Measurements from ENCODE around the gene ZNF613.

The ZNF613 gene

GRCh38 chr19:51994048-51994644 lies 66.9 kb downstream of the ZNF613 start:
- Histone ChIP-seq H3K9me3 (ENCODE audit: low read length) (peaks cover 57% of the 10 kb centered on the region), H3K4me1 (ENCODE audit: insufficient read depth, low read length) (no peaks in the 10 kb centered on the region), H3K36me3 (ENCODE audit: insufficient read depth, low read length) (peaks cover 61% of the 10 kb centered on the region), H3K27me3 (ENCODE audit: insufficient read depth, low read length) (no peaks in the 10 kb centered on the region), H3K4me3 (ENCODE audit: low read length) (no peak overlapping the region), H2AFZ (ENCODE audit: low read depth, low read length) (no peak overlapping the region)

Measured in neuron (in vitro differentiated cells).